HCT116 (cell line): ENCODE data around the gene RPL10L.

Experiments used
- ATF3 ChIP-seq: IDR thresholded peaks from 2 replicates; pipeline ENCODE4 v1.6.1; 2012
- CTCF ChIP-seq, 3 experiments: fragments of 200-600 bp in 1 of 3; sonication (generic) in 1 of 3; IDR thresholded peaks in 2 of 3; conservative IDR thresholded peaks in 1 of 3; 2 replicates each; pipeline ENCODE4 v1.5.1; 2012 to 2017; ENCODE audit warnings: low read depth in 2 of 3, low read length in 2 of 3, antibody characterized with exemption in 1 of 3, borderline replicate concordance in 1 of 3, control low read depth in 1 of 3, mild to moderate bottlenecking in 1 of 3, mixed read lengths in 1 of 3, mixed run types in 1 of 3, moderate library complexity in 1 of 3; ENCODE audit not compliant: insufficient read depth in 1 of 3
- EGR1 ChIP-seq: IDR thresholded peaks from 2 replicates; pipeline ENCODE4 v1.6.1; 2012; ENCODE audit warnings: low read depth
- ELF1 ChIP-seq: IDR thresholded peaks from 2 replicates; pipeline ENCODE4 v1.6.1; 2012; ENCODE audit warnings: low read depth, borderline replicate concordance
- EZH2 ChIP-seq: fragments of 200-600 bp; sonication (generic); IDR thresholded peaks from 2 replicates; pipeline ENCODE4 v1.6.1; 2017; ENCODE audit warnings: antibody characterized with exemption, mixed run types
- MAX ChIP-seq: IDR thresholded peaks from 2 replicates; pipeline ENCODE4 v1.6.1; 2012
- POLR2A ChIP-seq: IDR thresholded peaks from 2 replicates; pipeline ENCODE4 v1.7.0; 2011; ENCODE audit warnings: borderline replicate concordance; ENCODE audit not compliant: insufficient read depth, insufficient read length; ENCODE audit errors: extremely low read depth
- POLR2AphosphoS5 ChIP-seq: IDR thresholded peaks from 2 replicates; pipeline ENCODE4 v1.6.1; 2011; ENCODE audit warnings: mild to moderate bottlenecking, low read depth, low read length, moderate library complexity
- RAD21 ChIP-seq: IDR thresholded peaks from 2 replicates; pipeline ENCODE4 v1.6.1; 2012; ENCODE audit warnings: low read depth, mild to moderate bottlenecking
- REST ChIP-seq: IDR thresholded peaks from 2 replicates; pipeline ENCODE4 v1.6.1; 2012; ENCODE audit warnings: low read depth
- YY1 ChIP-seq: IDR thresholded peaks from 2 replicates; pipeline ENCODE4 v1.6.1; 2011; ENCODE audit warnings: low read length, low read depth, moderate library complexity, mild to moderate bottlenecking; ENCODE audit not compliant: insufficient replicate concordance; ENCODE audit errors: extremely low read depth
- ZFX ChIP-seq: fragments of 450-650 bp; IDR thresholded peaks from 2 replicates; pipeline ENCODE4 v1.6.1; 2017

GRCh38 chr14:46691819-46692218 lies 40.2 kb upstream of the RPL10L start:
- no peak for TF ChIP-seq CTCF (IDR thresholded peaks at IDR 0.05 in 2 of 3, conservative IDR thresholded peaks at IDR 0.05 in 1 of 3; ENCODE audit: borderline replicate concordance in 1 of 3, insufficient read depth in 1 of 3, low read depth in 2 of 3, low read length in 2 of 3)
- no peak for TF ChIP-seq EZH2
- no peak for TF ChIP-seq POLR2A
- no peak for TF ChIP-seq MAX
- no peak for TF ChIP-seq ATF3
- no peak for TF ChIP-seq RAD21
- no peak for TF ChIP-seq POLR2AphosphoS5
- no peak for TF ChIP-seq YY1
- TF ChIP-seq REST = no peak
- no peak for TF ChIP-seq EGR1
- TF ChIP-seq ELF1 = no peak
- TF ChIP-seq ZFX = no peak
